NAMALWA (cell line): Measurements from ENCODE around the gene HOXA3.

Experiments
- DNase-seq: peaks from one replicate; pipeline ENCODE4 v3.0.0-alpha.2; 2015; ENCODE audit warnings: low spot score

Gene HOXA3

DNA sequence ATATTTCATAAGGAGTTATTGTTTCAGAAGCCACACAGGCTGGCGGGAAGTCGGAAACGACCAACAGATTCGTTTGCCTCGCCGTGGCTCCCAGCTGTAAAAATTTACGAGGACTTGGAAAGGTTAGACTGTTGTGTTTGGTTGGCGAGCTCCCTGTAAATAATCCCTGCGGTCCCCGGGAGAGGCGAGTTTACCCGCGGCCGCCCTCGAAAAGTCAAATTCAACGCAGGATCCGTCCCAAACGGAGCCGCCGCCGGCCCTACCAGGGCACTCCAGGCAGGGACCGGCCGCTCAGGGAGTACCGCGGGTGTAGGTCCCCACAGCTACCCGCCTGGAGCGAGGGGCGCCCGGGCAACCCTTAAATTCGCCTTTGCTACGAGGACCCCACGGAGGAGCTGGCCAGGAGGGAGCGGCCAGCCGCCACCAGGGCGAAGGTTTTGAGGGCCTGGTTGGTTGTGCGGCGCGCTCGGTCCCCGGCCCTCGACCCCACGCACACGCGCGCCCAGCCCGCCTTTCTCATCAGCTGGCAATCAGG is 13.7 kb upstream of the HOXA3 start:
- no peak for DNase-seq

DNA sequence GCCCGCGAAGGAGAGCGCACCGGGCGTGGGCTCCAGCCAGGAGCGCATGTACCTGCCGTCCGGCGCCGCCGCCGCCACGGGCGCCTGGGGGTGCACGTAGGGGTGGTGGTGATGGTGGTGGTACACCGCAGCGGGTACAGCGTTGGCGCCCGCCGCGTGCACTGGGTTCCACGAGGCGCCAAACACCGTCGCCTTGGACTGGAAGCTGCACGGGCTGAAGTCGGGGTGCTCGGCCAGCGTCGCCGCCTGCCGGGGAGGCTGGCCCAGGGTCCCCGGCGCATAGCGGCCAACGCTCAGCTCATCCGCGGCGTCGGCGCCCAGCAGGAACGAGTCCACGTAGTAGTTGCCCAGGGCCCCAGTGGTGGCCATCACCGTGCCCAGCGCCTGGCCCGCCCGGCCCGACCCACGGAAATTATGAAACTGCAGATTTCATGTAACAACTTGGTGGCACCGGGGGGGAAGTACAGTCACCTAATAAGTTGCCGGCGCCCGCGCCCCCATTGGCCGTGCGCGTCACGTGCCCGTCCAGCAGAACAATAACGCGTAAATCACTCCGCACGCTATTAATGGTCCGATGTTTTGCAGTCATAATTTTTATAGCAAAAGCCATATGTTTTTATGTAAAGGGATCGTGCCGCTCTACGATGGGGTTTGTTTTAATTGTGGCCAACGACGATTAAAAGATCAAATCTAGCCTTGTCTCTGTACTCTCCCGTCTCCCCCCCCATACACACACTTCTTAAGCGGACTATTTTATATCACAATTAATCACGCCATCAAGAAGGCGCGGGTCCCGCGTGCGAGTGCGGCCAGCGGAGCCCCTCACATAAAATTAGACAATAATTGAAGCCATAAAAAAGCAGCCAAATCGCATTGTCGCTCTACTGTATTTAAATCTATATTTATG is 13.0 kb upstream of the HOXA3 start, which contains the start of gene HOXA9:
Gene HOXA9 (minus strand): TSS at position 449 of the 907 bp plus-strand sequence. CDS start 80 bp downstream, at position 369.
- DNase-seq = no peak

DNA sequence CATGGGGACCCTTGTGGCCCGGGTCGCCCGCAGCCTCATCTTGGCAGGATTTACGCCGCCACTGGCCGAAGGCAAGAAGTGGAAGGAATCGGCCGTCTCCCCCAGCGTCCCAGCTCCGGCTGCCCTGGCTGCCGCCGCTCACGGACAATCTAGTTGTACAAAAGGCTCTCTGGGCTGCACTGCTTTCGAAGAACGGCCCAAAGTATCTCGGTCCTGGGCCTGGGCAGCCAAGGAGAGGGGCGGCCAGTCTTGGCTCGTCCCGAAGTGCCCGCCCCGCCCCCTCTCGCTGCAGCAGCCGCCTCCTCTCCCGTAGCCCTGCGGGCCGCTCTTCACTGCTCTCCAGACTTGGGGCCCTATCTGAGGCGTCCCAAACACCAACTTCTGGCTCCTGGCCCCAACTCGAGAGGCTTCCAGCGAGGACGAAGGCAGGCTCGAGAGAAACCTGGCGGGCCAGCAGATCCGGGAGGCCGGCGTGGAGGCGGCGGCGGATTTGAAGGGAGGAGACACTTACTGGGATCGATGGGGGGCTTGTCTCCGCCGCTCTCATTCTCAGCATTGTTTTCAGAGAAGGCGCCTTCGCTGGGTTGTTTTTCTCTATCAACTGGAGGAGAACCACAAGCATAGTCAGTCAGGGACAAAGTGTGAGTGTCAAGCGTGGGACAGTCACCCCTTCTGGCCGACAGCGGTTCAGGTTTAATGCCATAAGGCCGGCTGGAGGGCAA is 12.1 kb upstream of the HOXA3 start:
- no peak for DNase-seq

DNA sequence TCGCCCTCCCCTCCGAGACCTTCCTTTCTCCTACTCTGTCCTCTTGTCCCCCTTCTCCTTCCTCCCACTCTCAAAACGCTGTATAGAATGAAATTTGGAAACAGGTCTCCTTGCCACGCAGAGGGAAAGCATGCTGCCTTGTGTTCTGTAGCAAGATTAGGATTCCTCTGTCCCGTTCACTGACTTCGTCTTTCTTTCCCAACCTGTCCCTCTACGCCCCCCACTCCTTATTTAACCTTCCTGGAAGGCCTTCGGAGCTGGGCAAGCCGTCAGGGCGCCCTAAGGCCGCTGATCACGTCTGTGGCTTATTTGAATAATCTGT is 11.6 kb upstream of the HOXA3 start:
- no peak for DNase-seq

DNA sequence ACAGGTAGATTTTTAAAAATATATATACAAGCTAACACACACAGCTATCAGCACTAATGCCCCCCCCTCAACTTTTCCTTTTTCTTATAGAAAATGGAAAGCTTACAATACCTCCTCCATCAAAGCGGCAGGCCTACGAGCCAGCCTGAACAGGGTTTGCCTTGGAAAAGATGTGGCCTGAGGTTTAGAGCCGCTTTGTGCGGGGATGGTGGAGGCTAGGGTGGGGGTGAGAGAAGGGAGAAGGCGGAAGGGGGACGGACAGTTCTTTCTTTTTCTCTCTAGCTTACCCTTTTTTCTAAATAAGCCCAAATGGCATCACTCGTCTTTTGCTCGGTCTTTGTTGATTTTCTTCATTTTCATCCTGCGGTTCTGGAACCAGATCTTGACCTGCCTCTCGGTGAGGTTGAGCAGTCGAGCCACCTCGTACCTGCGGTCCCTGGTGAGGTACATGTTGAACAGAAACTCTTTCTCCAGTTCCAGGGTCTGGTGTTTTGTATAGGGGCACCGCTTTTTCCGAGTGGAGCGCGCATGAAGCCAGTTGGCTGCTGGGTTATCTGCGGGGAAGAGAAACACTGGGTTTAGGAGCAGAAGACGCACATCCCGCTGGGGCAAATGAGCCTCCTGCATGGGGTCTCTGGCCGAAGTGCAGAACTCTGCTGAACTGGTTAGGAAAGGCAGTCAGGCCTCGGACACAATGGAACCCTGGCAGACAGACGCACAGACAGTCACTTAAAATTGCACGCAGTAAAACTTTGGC is 11.1 kb upstream of the HOXA3 start:
- DNase-seq = no peak

DNA sequence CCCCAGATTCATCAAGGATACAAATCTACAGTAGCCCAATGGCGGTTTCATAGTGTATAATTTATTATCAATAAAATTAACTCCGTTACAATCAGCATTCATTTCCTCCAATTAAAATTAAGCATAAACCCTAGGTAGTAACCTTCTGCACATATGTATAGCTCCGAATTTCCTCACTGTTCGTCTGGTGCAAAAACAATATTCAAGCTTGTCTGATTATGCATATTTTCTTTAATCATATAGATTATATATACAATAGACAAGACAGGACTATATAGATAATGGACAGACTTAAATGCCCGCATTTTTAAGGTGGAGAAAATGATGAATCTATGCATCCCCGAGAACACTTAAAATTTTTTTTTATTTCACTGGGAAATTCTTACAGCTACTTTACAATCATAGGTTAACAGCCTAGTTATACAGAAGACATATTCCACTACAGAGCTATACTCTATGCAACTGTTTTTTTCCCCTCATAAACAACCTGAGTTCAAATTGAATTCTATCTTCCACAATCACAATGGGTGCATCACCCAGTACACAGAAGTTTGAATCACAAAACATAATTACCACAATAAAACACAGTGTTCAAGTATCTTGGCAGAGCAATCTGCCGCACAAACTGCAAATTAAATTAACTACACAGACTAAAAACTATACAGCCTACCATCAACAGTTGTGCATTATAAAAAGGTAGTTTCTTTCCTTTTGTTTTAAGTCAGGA is 10.3 kb upstream of the HOXA3 start:
- DNase-seq = no peak

DNA sequence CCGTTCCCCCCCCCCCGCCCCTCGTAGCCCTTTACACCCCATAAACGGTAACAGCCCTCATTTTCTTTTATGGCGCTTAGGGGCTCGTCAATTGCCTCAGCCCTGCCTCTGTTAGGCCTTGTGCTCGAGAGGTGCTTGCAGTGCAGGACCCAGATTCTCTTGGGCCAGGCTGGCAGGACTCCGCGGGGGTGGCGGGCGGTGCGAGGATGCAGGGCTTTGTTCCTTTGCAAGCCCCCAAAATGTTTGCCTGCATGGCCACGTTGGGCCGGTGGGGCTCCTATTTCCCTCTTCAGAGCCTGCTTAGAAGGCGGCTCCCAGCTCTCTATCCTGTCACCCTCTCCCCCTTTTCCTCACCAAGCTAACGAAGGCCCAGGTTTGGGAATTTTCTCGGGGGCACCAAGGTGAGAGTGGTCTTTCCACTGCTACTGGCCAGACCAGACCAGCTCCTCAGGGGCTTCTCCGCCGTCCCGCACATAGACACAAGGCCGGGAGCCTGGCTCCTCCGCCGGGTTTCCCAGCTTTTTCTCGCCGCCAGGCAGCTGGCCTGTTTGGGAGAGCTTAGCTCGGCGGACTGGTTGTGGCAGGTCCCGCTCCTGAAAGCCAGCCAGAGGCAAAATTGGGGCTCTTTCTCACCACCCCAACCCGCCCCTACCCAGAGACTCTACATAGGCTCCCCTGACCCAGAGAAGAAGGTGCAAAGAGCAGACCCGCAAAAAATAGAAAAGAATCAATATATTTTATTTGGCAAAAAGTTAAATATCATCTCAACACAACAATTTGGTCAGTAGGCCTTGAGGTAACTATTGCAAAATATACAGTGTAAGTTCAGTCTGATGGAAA is 9.6 kb upstream of the HOXA3 start:
- no peak for DNase-seq

DNA sequence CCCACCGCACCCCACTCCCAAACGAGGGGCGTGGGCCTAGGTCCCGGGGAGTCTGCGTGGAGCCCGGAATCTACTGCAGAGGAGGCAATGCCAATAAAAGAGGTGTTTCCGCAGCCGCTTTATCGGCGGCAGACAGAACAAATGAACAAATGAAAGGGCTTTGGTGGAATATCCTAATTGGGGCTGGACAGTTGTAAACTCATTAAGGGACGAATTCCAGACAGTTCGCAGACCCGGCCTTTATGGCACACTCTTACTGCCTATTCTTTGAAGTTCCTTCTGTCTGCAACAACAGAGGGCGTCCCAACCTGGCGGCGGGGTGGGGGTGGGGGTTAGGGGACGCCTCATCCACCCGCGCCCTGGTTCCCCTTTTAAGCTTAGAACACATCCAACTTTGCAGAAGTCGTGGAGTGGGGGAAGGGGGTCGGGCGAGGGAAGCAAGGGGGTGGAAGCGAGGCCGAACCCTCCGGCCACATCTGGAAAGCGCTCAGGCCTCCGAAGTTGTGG is 8.9 kb upstream of the HOXA3 start:
- no peak for DNase-seq

DNA sequence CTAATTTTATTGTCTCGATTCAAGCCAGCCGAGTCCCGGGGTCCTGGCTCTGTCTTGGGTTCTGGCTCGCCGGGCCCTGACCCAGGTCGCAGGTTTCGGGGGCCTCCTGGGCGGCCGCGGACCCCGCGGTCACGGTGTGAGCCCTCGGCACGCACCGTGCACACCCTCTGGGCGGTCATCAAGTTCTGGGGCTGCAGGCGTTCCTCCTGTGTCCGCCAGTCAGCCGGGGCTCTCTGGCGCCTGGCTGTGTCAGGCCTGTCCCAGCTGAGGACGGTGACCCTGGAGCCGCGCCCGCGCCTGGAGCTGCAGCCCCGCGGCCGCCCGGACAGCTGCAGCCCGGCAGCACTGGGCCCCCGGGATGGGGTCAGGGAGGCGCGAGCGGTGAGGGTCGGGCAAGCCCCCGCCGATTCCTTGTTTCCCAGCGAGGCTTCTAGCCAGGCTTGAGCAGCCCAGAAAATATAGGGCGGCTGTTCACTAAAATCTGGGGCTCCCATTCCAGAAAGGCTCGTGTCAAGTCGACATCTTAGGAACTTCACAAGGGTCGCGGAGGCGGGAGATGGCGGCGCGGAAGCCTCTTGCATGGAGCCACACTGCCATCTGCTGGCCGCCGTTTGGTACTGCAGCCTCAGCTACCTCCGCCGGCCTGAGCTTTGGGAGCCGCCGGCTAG is 8.3 kb upstream of the HOXA3 start:
- peak; percentile 91 for DNase-seq

DNA sequence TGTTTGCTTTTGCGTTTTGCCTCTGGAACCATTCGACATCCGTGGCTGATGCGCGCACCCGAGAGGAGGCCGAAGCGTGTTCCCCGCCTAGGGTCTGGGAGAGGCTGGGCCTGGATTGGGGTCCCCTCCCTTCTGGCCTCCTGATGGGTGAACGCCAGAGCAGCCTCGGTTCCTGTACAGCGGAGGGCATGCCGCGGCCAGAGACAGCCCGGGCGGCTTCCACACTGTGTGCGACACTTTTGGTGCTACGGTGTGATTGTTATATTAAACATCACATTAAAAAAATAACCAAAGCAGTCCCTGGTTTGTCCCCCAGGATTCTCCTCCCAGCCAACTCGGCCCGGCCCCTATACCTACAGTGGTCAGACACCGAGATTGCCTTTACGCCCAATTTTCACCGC is 7.8 kb upstream of the HOXA3 start:
- DNase-seq = no peak

DNA sequence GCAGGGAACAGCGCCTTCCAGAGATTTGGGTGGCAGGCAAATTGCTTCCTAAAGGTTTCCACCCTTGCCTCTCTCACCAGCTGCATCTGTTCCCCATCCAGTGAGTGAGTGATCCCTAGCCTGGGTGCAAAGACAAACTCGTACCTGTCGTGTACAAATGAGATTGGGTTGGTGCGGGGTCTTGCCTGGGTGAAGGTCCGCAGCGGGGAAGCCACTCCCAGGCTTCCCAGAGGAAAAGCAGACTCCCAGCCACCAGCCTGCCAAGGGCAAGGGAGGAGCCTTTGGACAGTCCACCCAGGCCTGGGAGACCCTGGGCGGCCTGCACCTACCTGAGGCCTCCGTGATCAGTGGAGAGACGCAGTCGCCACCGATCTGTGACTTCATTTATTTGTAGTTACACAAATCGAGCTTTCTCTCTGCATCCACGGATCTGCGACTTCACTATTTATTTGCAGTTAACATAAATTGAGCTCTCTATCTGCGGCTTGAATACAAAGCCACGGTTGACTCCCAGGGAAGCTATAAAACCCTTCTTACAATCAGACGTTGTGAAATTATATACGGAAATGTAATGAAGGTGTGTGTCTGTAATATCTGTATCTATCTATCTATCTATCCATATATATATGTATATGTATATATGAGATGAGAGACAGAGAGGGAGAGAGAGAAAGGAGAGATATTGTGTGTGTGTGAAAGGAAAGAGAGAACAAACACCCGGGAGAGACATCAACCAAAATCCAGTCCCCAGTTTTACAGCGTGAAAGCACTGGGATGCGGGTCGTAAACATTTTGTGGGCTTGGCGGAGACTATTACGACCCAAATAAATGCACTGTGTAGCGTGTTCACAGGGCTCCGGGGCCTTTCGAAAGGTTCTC is 7.1 kb upstream of the HOXA3 start:
- no peak for DNase-seq

DNA sequence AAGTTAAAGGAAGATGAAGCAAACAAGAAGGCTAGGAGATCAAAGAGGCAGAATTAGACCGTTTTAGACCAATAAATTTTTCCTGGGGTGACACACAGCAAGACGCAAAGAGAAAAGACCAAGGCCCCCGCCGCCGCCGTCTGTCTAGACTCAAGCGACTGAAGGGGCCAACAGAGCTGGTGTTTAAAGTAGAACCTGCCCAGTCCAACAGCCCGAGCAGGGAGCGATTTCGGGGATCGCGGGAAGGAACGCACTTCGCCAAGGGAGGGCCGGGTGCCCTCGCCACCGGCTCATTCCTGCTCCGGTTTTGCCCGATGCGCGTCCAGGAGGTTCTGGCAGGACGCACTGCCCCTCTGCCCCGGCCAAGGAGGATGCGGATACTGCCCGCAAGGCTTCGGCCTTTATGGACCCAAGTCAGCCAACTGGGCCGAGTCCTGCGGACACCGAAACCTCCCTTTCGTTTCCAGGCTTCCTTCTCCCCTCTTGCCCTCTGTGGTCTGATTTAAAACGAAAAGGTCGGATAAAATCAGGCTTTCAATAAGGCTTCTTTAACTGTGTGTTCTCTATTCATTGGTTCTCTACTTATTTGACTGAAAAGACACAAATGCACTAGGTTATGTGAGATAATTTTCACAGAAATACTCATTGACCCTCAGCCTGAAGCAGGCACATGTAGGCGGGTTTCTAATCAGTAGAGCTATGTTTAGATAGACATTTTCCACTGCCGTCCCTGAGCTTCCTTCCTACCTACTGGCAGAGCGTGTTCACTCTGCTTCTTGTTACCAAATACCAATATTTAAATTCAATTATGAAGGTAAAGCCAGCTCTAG is 6.3 kb upstream of the HOXA3 start:
- no peak for DNase-seq

DNA sequence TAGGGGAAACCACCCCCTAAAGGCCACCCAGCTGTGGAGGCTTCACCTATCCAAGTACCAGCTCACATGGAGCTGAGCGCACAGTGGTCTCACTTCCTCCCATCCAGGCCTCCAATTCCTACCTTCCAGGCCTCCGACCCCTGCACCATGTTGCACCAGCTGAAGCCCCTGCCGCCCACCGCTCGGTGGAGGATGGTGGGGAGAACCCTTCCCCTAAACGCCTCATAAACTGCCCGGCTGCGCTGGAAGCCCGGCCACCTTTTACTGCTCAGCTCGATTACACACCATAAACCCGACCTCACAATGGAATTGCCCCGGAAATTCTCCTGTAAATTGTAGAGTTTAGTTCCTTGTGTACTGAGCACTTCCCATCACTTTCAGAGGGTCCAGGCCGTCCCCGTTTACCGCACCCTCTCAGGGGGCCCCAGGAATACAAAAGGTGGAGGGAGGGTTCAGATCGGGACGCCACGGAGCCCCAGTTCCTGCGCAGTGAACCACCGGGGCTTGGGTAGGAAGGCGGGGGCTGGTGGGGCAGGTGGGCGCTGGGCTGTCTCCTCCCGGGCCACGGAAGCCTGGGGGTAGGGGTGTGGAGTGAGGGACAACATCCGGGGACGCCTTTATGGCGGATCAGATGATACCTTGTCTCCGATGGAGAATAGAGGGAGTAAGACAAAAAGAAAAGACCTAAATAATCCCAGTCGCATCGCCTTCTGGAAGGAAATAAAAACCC is 5.5 kb upstream of the HOXA3 start:
- DNase-seq = no peak

DNA sequence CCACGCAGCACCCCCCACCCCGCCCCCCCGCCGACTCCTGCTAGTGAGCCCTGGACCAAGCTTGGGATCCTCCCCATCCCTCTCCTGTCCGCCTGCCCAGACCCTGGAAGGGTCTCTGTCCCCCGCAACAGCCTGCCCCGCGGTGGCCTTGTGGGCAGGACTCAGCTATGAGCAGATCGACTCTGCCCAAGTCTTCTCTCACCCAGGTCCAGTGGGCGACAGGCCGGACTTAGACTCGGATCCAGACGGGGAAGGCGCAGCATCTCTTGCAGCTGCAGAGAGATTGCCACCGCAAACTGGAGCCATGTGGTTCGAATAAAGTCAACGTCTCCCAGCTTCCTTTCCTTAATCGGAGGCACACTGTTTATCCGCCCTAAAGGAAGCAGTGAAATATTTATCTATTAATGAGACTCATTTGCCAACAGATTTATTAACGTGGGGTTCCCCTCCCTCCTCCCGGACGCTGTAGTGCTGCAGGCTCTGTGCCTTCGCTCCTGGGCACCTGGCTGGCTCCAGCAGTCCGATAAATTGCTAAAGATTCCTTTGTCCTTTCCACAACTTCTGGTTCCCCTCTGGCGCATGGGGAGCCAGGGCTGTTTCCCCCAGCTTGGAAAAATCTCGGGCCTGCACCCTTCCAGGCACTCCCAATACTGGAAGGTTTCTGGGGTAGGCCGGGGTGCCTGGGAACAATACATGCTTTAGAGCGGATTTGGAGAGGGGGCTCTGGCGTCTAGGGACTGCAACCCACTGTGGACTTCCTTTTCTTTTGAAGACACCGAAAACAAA is 4.7 kb upstream of the HOXA3 start:
- no peak for DNase-seq

DNA sequence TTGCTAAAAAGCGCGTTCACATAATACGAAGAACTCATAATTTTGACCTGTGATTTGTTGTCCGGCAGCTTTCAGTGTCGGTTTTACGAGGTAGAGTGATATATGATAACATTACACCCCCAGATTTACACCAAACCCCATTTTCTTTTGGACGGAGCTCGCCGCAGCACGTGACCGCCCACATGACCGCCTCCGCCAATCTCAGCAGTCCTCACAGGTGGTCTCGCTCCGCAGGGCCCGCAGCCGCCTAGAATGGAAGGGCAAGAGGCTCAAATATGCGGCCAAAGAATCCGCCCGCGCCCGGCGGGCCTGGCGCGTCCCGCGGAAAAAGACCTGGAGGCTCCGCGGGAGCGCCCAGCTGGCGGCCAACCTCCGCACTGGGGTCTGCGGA is 4.1 kb upstream of the HOXA3 start, which contains the start of gene HOXA7:
Gene HOXA7 (minus strand): TSS at position 168 of the 391 bp plus-strand sequence. CDS start 130 bp downstream, at position 38.
- DNase-seq = no peak

DNA sequence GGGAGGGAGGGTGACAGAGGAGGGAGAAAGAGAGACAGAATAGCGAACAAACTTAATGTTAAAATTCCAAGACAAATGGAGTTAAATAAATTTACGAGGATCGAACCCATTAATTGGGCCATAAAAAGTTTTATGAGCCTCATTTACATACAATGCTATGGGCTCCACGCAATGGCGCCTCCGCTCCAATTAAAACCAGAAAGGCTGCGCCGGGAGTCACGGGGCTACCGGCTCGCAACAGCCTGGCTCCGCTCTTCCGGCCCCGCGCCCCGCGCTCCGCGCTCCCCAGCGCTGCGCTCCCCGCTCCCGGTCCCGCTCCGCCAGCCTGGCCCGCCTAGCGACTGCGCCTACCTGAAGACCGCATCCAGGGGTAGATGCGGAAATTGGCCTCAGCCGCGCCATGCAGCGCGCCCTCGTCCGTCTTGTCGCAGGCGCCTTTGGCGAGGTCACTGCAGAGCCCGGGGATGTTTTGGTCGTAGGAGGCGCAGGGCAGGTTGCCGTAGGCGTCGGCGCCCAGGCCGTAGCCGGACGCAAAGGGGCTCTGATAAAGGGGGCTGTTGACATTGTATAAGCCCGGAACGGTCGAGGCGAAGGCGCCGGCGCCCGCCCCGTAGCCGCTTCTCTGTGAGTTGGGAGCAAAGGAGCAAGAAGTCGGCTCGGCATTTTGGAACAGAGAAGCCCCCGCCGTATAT is 3.6 kb upstream of the HOXA3 start:
- no peak for DNase-seq
